Trophoblast cell (in vitro differentiated cells and primary cell): Measurements from ENCODE around the gene ARHGEF40.

Source experiments
- DNase-seq, 2 donors: peaks; one replicate each; pipeline ENCODE4 v3.0.0-alpha.2; 2016
- H2AFZ ChIP-seq: 2 replicates; pipeline ENCODE4 v1.6.1; 2013; ENCODE audit warnings: low read length, moderate library complexity, mild to moderate bottlenecking; ENCODE audit not compliant: insufficient read depth, poor library complexity
- H2AK5ac ChIP-seq: 2 replicates; pipeline ENCODE4 v1.6.1; 2013; ENCODE audit warnings: mild to moderate bottlenecking, low read length
- H2BK120ac ChIP-seq: 2 replicates; pipeline ENCODE4 v1.6.1; 2013; ENCODE audit warnings: low read length, mild to moderate bottlenecking, moderate library complexity; ENCODE audit not compliant: insufficient read depth, poor library complexity
- H2BK12ac ChIP-seq: 2 replicates; pipeline ENCODE4 v1.6.1; 2013; ENCODE audit warnings: mild to moderate bottlenecking, low read length, moderate library complexity
- H2BK5ac ChIP-seq: 2 replicates; pipeline ENCODE4 v1.6.1; 2013; ENCODE audit warnings: low read length, low read depth, moderate library complexity, mild to moderate bottlenecking; ENCODE audit not compliant: poor library complexity
- H3K14ac ChIP-seq: 2 replicates; pipeline ENCODE4 v1.6.1; 2013; ENCODE audit warnings: mild to moderate bottlenecking, low read length
- H3K18ac ChIP-seq: 2 replicates; pipeline ENCODE4 v1.6.1; 2013; ENCODE audit warnings: mild to moderate bottlenecking, low read length
- H3K23ac ChIP-seq: 2 replicates; pipeline ENCODE4 v1.6.1; 2013; ENCODE audit warnings: low read length
- H3K27ac ChIP-seq: 2 replicates; pipeline ENCODE4 v1.5.1; 2013; ENCODE audit warnings: low read depth, mild to moderate bottlenecking, inconsistent platforms, low read length, moderate library complexity
- H3K27me3 ChIP-seq: 2 replicates; pipeline ENCODE4 v1.6.1; 2013; ENCODE audit warnings: inconsistent platforms, mild to moderate bottlenecking, low read length, moderate library complexity; ENCODE audit not compliant: insufficient read depth
- H3K36me3 ChIP-seq, 2 experiments: 1 replicate in 1 of 2; 2 replicates in 1 of 2; pipeline ENCODE4 v1.6.1; 2013; ENCODE audit warnings: low read length in 2 of 2, mild to moderate bottlenecking in 2 of 2, moderate library complexity in 1 of 2; ENCODE audit not compliant: insufficient read depth in 2 of 2, control insufficient read depth in 1 of 2
- H3K4ac ChIP-seq: 2 replicates; pipeline ENCODE4 v1.6.1; 2013; ENCODE audit warnings: low read depth, mild to moderate bottlenecking, low read length, moderate library complexity
- H3K4me1 ChIP-seq, 2 experiments: 1 replicate in 1 of 2; 2 replicates in 1 of 2; pipeline ENCODE4 v1.6.1; 2013; ENCODE audit warnings: low read length in 2 of 2, mild to moderate bottlenecking in 2 of 2, moderate library complexity in 1 of 2; ENCODE audit not compliant: insufficient read depth in 2 of 2, control insufficient read depth in 1 of 2
- H3K4me2 ChIP-seq: 2 replicates; pipeline ENCODE4 v1.6.1; 2013; ENCODE audit warnings: inconsistent platforms, mild to moderate bottlenecking, low read length, moderate library complexity
- H3K4me3 ChIP-seq: 2 replicates; pipeline ENCODE4 v1.5.1; 2013; ENCODE audit warnings: mild to moderate bottlenecking, low read depth, low read length, inconsistent platforms
- H3K79me1 ChIP-seq: one replicate; pipeline ENCODE4 v1.6.1; 2013; ENCODE audit warnings: low read length
- H3K79me2 ChIP-seq: 2 replicates; pipeline ENCODE4 v1.6.1; 2013; ENCODE audit warnings: low read length, mild to moderate bottlenecking; ENCODE audit not compliant: control insufficient read depth, insufficient read depth, poor library complexity
- H3K9ac ChIP-seq: 2 replicates; pipeline ENCODE4 v1.6.1; 2013; ENCODE audit warnings: mild to moderate bottlenecking, low read length
- H3K9me3 ChIP-seq: 2 replicates; pipeline ENCODE4 v1.6.1; 2013; ENCODE audit warnings: low read depth, mild to moderate bottlenecking, control low read depth, inconsistent platforms, low read length; ENCODE audit not compliant: insufficient read depth
- H4K12ac ChIP-seq: 2 replicates; pipeline ENCODE4 v1.6.1; 2013; ENCODE audit warnings: low read depth, mild to moderate bottlenecking, low read length, moderate library complexity
- H4K8ac ChIP-seq: 2 replicates; pipeline ENCODE4 v1.6.1; 2013; ENCODE audit warnings: low read depth, mild to moderate bottlenecking, low read length, moderate library complexity
- H4K91ac ChIP-seq: one replicate; pipeline ENCODE4 v1.6.1; 2013; ENCODE audit warnings: low read depth, mild to moderate bottlenecking, low read length, moderate library complexity
- WGBS: extraction: QIAGEN DNeasy Blood & Tissue Kit; methylation state at CpG from one replicate; pipeline ENCODE4 v1.1.7; 2013; ENCODE audit warnings: missing lambda C conversion rate; ENCODE audit not compliant: insufficient read length, insufficient coverage; ENCODE audit errors: extremely low coverage; 5-methylcytosine and 5-hydroxymethylcytosine counted together

The ARHGEF40 gene

GRCh38 chr14:21095430-21096205 lies 25.5 kb downstream of the ARHGEF40 start:
- no peaks in the 10 kb centered on the region for H3K79me2 ChIP-seq
- no peak overlapping the region for H2AK5ac ChIP-seq
- no peak overlapping the region for H3K9ac ChIP-seq
- no peak overlapping the region for H2BK12ac ChIP-seq
- H2BK5ac ChIP-seq = no peak overlapping the region
- no peak overlapping the region for H4K12ac ChIP-seq
- no peaks in the 10 kb centered on the region for H3K27me3 ChIP-seq
- no peak overlapping the region for H3K27ac ChIP-seq
- no peak overlapping the region for H3K14ac ChIP-seq
- no peaks in the 10 kb centered on the region for H3K9me3 ChIP-seq
- no peak overlapping the region for H3K4ac ChIP-seq
- H2AFZ ChIP-seq = no peak overlapping the region
- H3K23ac ChIP-seq = no peak overlapping the region
- no peak overlapping the region for H3K18ac ChIP-seq
- H4K91ac ChIP-seq = no peak overlapping the region
- H3K79me1 ChIP-seq = no peaks in the 10 kb centered on the region
- no peak overlapping the region for H3K4me2 ChIP-seq
- H3K36me3 ChIP-seq = peaks cover 16% of the 10 kb centered on the region in 2 experiments
- H3K4me1 ChIP-seq = peaks cover 0 to 12% of the 10 kb centered on the region in 2 experiments
- no peak overlapping the region for H2BK120ac ChIP-seq
- no peak for DNase-seq
- H4K8ac ChIP-seq = no peak overlapping the region
- no CpG with 5 or more reads among the region's 6 CpGs for WGBS
- H3K4me3 ChIP-seq = no peak overlapping the region

- Histone ChIP-seq H3K4ac (no peak overlapping the region), H3K18ac (no peak overlapping the region), H2AK5ac (no peak overlapping the region), H3K4me3 (no peak overlapping the region), H4K12ac (no peak overlapping the region), H3K23ac (no peak overlapping the region), H2AFZ (no peak overlapping the region), H3K4me2 (no peak overlapping the region), H2BK120ac (no peak overlapping the region), H3K79me1 (no peaks in the 10 kb centered on the region), H3K79me2 (no peaks in the 10 kb centered on the region), H3K9ac (no peak overlapping the region), H4K8ac (no peak overlapping the region), H2BK5ac (no peak overlapping the region), H3K27ac (no peak overlapping the region), H4K91ac (no peak overlapping the region), H3K27me3 (no peaks in the 10 kb centered on the region), H3K36me3 (peaks cover 8% of the 10 kb centered on the region in 2 experiments), H3K14ac (no peak overlapping the region), H2BK12ac (no peak overlapping the region), H3K4me1 (peaks cover 0 to 12% of the 10 kb centered on the region in 2 experiments), H3K9me3 (no peaks in the 10 kb centered on the region)
- no CpG with 5 or more reads among the region's 3 CpGs for WGBS
- DNase-seq = no peak
Measured at GRCh38 chr14:21096438-21096837, 26.3 kb downstream of the ARHGEF40 start.

GRCh38 chr14:21096978-21097635 lies 27.0 kb downstream of the ARHGEF40 start:
- Histone ChIP-seq H3K79me2 (no peaks in the 10 kb centered on the region), H2BK120ac (peak overlapping the region; percentile 18), H3K9me3 (no peaks in the 10 kb centered on the region), H2AFZ (no peak overlapping the region), H3K27ac (no peak overlapping the region), H2BK5ac (no peak overlapping the region), H4K12ac (no peak overlapping the region), H3K14ac (no peak overlapping the region), H3K18ac (peak overlapping the region; percentile 43), H3K27me3 (no peaks in the 10 kb centered on the region), H3K79me1 (no peaks in the 10 kb centered on the region), H3K4me2 (peak overlapping the region; percentile 44), H4K8ac (peak overlapping the region; percentile 13), H3K9ac (no peak overlapping the region), H3K23ac (no peak overlapping the region), H4K91ac (no peak overlapping the region), H2BK12ac (no peak overlapping the region), H3K4me1 (peaks cover under 1 to 17% of the 10 kb centered on the region in 2 experiments), H2AK5ac (no peak overlapping the region), H3K36me3 (peaks cover 2% of the 10 kb centered on the region in 2 experiments), H3K4ac (no peak overlapping the region), H3K4me3 (no peak overlapping the region)
- DNase-seq = peak in 1 of 2 donors; percentile 24
- WGBS = no CpG with 5 or more reads among the region's 10 CpGs

GRCh38 chr14:21097636-21098075 lies 27.6 kb downstream of the ARHGEF40 start:
- H4K12ac ChIP-seq = no peak overlapping the region
- no peaks in the 10 kb centered on the region for H3K27me3 ChIP-seq
- no peak overlapping the region for H2AFZ ChIP-seq
- peaks cover 6 to 23% of the 10 kb centered on the region in 2 experiments for H3K4me1 ChIP-seq
- no peak overlapping the region for H2BK12ac ChIP-seq
- H3K4ac ChIP-seq = no peak overlapping the region
- H3K9me3 ChIP-seq = peaks cover 2% of the 10 kb centered on the region
- no peaks in the 10 kb centered on the region for H3K36me3 ChIP-seq
- H3K4me2 ChIP-seq = peak overlapping the region; percentile 44
- no peak overlapping the region for H3K14ac ChIP-seq
- DNase-seq = no peak
- H3K4me3 ChIP-seq = peak overlapping the region; percentile 59
- H3K9ac ChIP-seq = no peak overlapping the region
- no peak overlapping the region for H4K91ac ChIP-seq
- H4K8ac ChIP-seq = peak overlapping the region; percentile 13
- no peak overlapping the region for H2AK5ac ChIP-seq
- H3K18ac ChIP-seq = peak overlapping the region; percentile 43
- H2BK5ac ChIP-seq = no peak overlapping the region
- H3K79me1 ChIP-seq = no peaks in the 10 kb centered on the region
- no peak overlapping the region for H3K23ac ChIP-seq
- no peaks in the 10 kb centered on the region for H3K79me2 ChIP-seq
- WGBS = no CpG with 5 or more reads among the region's 19 CpGs
- H2BK120ac ChIP-seq = no peak overlapping the region
- H3K27ac ChIP-seq = no peak overlapping the region
